K562 (cell line): ENCODE results near the gene HIVEP1. TPM values are rescaled to one million over a fixed set of nuclear protein-coding genes. Genes with fewer than 3 reads are reported as not detected.
A peak's percentile ranks its signal among the peaks of the same experiment; 100 is the strongest.

Source experiments
- ATAC-seq: fragments of 200-7000 bp; cut with Tn5 transposase; 3 replicates; pipeline ENCODE4 v1.9.1; 2020; ENCODE audit warnings: moderate library complexity
- BruUV-seq: library from RNA; stranded (reverse); fragments of 400-500 nt; replicated peaks from 2 replicates; lab custom pipeline; 2021; lab: Mats Ljungman, UMichigan
- CTCF ChIA-PET: fragments of 300-600 bp; formaldehyde crosslinking; extraction: SDS; loops from one replicate; lab custom pipeline; 2021; ENCODE audit warnings: low intra/inter-chr PET ratio; lab: Yijun Ruan, JAX
- POLR2A ChIA-PET: fragments of 300-600, 350-650 bp; sonication (Branson Sonifier 250); formaldehyde crosslinking; extraction: SDS; loops from one replicate; lab custom pipeline; 2021; ENCODE audit warnings: antibody characterized with exemption, inconsistent platforms; lab: Yijun Ruan, JAX
- DNase-seq, 4 experiments: peaks; one replicate each; pipeline versions ENCODE4 v3.0.0 to v3.0.0-alpha.2; 2011 to 2018; ENCODE audit warnings: low spot score in 3 of 4, mixed read lengths in 3 of 4; ENCODE audit errors: extremely low read depth in 1 of 4
- FAIRE-seq: peaks from 2 replicates; lab custom pipeline; 2011; peaks lifted over from hg19 to GRCh38; lab: Jason Lieb, UNC
- H2AFZ ChIP-seq: 2 replicates; pipeline ENCODE4 v1.6.0; 2011; ENCODE audit warnings: low read depth, low read length, control low read depth, inconsistent platforms
- H3K27ac ChIP-seq: fragments of 200-600 bp; 3 replicates; pipeline ENCODE4 v1.8.0; 2011; ENCODE audit warnings: low read depth, mild to moderate bottlenecking, control low read depth, inconsistent platforms, low read length, moderate library complexity, mixed read lengths; ENCODE audit errors: extremely low read depth
- H3K27me3 ChIP-seq, 2 experiments: fragments of 300-600 bp in 1 of 2; 2 replicates in 1 of 2; 3 replicates in 1 of 2; pipeline versions ENCODE4 v1.6.0 to v1.8.0; 2011; ENCODE audit warnings: inconsistent platforms in 2 of 2, low read length in 2 of 2, mild to moderate bottlenecking in 1 of 2, mixed read lengths in 1 of 2, moderate library complexity in 1 of 2; ENCODE audit not compliant: control insufficient read depth in 2 of 2, insufficient read depth in 2 of 2
- H3K36me3 ChIP-seq: fragments of 300-600 bp; 3 replicates; pipeline ENCODE4 v1.8.0; 2011; ENCODE audit warnings: mild to moderate bottlenecking, low read length, inconsistent platforms; ENCODE audit not compliant: control insufficient read depth, insufficient read depth
- H3K4me1 ChIP-seq, 2 experiments: fragments of 200-600 bp in 1 of 2; replicated peaks in 1 of 2; 2 replicates in 1 of 2; 3 replicates in 1 of 2; pipeline versions ENCODE4 v1.5.1 to v1.8.0; 2011; ENCODE audit warnings: inconsistent platforms in 2 of 2, low read length in 2 of 2, mild to moderate bottlenecking in 1 of 2, mixed read lengths in 1 of 2, moderate library complexity in 1 of 2; ENCODE audit not compliant: control insufficient read depth in 2 of 2, insufficient read depth in 2 of 2
- H3K4me2 ChIP-seq: 2 replicates; pipeline ENCODE4 v1.6.1; 2011; ENCODE audit warnings: low read length, control low read depth, inconsistent platforms, mixed read lengths; ENCODE audit not compliant: insufficient read depth
- H3K4me3 ChIP-seq: fragments of 200-600 bp; sonication (generic), shearing (Covaris generic); 2 replicates; pipeline ENCODE4 v1.5.1; 2016; ENCODE audit warnings: control low read depth, inconsistent platforms
- H3K79me2 ChIP-seq: fragments of 200-600 bp; 3 replicates; pipeline ENCODE4 v1.8.0; 2011; ENCODE audit warnings: low read length, inconsistent platforms; ENCODE audit not compliant: control insufficient read depth, insufficient read depth
- H3K9ac ChIP-seq, 2 experiments: 2 replicates each; pipeline versions ENCODE4 v1.6.0 to v1.6.1; 2011; ENCODE audit warnings: low read depth in 2 of 2, low read length in 2 of 2, control low read depth in 1 of 2, inconsistent platforms in 1 of 2, mild to moderate bottlenecking in 1 of 2, mixed read lengths in 1 of 2; ENCODE audit not compliant: insufficient read depth in 1 of 2
- H3K9me1 ChIP-seq: one replicate; pipeline ENCODE4 v1.6.0; 2011; ENCODE audit warnings: inconsistent platforms, mild to moderate bottlenecking, low read length, moderate library complexity; ENCODE audit not compliant: control insufficient read depth, insufficient read depth
- H3K9me3 ChIP-seq: replicated peaks from 2 replicates; pipeline ENCODE4 v1.5.1; 2011; ENCODE audit warnings: low read depth, low read length, inconsistent platforms; ENCODE audit not compliant: control insufficient read depth, insufficient read depth
- H4K20me1 ChIP-seq: replicated peaks from 2 replicates; pipeline ENCODE4 v1.6.1; 2011; ENCODE audit warnings: low read length, inconsistent platforms, mixed read lengths; ENCODE audit not compliant: control insufficient read depth, insufficient read depth
- ATF3 ChIP-seq, 2 experiments: fragments of 450-650 bp in 1 of 2; sonication (generic) in 1 of 2; formaldehyde crosslinking in 1 of 2; IDR thresholded peaks in 1 of 2; conservative IDR thresholded peaks in 1 of 2; 2 replicates each; pipeline versions ENCODE4 v1.6.1 to v1.8.1; 2016 to 2023; ENCODE audit warnings: mild to moderate bottlenecking in 2 of 2, moderate library complexity in 2 of 2, inconsistent platforms in 1 of 2, missing genetic modification reagents in 1 of 2
- CC2D1A ChIP-seq: fragments of 450-650 bp; IDR thresholded peaks from 2 replicates; pipeline ENCODE4 v1.6.1; 2017; ENCODE audit warnings: mild to moderate bottlenecking
- DDX20 ChIP-seq: fragments of 450-650 bp; IDR thresholded peaks from 2 replicates; pipeline ENCODE4 v1.6.1; 2016; ENCODE audit warnings: missing genetic modification characterization, low read depth, mild to moderate bottlenecking, missing compliant biosample characterization, moderate library complexity
- ELF2 ChIP-seq: fragments of 250-450 bp; sonication (Bioruptor Pico); IDR thresholded peaks from 2 replicates; pipeline ENCODE4 v1.5.0; 2021; ENCODE audit warnings: mild to moderate bottlenecking
- EP400 ChIP-seq: fragments of 450-650 bp; IDR thresholded peaks from 2 replicates; pipeline ENCODE4 v1.6.1; 2017; ENCODE audit warnings: antibody characterized with exemption, mild to moderate bottlenecking, moderate library complexity
- MITF ChIP-seq: IDR thresholded peaks from 2 replicates; pipeline ENCODE4 v1.6.1; 2014; ENCODE audit warnings: antibody characterized with exemption
- MYBL2 ChIP-seq, 2 experiments: fragments of 450-650 bp in 1 of 2; sonication (generic) in 1 of 2; formaldehyde crosslinking in 1 of 2; IDR thresholded peaks; 2 replicates each; pipeline versions ENCODE4 v1.6.1 to v1.8.1; 2017 to 2022; ENCODE audit warnings: borderline replicate concordance in 1 of 2, inconsistent platforms in 1 of 2, low read depth in 1 of 2, mild to moderate bottlenecking in 1 of 2, missing genetic modification reagents in 1 of 2, moderate library complexity in 1 of 2
- NR2C2 ChIP-seq, 2 experiments: fragments of 200-800 bp in 1 of 2; sonication (Bioruptor generic) in 1 of 2; sonication (generic) in 1 of 2; formaldehyde crosslinking in 1 of 2; IDR thresholded peaks; 2 replicates each; pipeline versions ENCODE4 v1.6.1 to v1.8.0; 2016 to 2022; ENCODE audit warnings: mild to moderate bottlenecking in 1 of 2, missing compliant biosample characterization in 1 of 2, missing genetic modification characterization in 1 of 2, missing genetic modification reagents in 1 of 2
- NR3C1 ChIP-seq: sonication (generic); formaldehyde crosslinking; IDR thresholded peaks from 2 replicates; pipeline ENCODE4 v1.8.1; 2022; ENCODE audit warnings: missing genetic modification reagents
- PHTF2 ChIP-seq: fragments of 250-450 bp; sonication (Bioruptor Pico); IDR thresholded peaks from 2 replicates; pipeline ENCODE4 v1.5.0; 2021; ENCODE audit warnings: mild to moderate bottlenecking
- PKNOX1 ChIP-seq: fragments of 450-650 bp; IDR thresholded peaks from 2 replicates; pipeline ENCODE4 v1.6.1; 2016
- PPARD ChIP-seq: fragments of 250-450 bp; sonication (Bioruptor Pico); IDR thresholded peaks from 2 replicates; pipeline ENCODE4 v1.8.0; 2022; ENCODE audit warnings: inconsistent platforms, mild to moderate bottlenecking, moderate library complexity
- THAP7 ChIP-seq: fragments of 250-450 bp; sonication (Bioruptor Pico); IDR thresholded peaks from 2 replicates; pipeline ENCODE4 v1.5.0; 2021
- ZKSCAN8 ChIP-seq: fragments of 200-800 bp; sonication (Bioruptor generic); IDR thresholded peaks from 2 replicates; pipeline ENCODE4 v1.6.1; 2016; ENCODE audit warnings: missing genetic modification characterization, missing compliant biosample characterization
- ZNF644 ChIP-seq: fragments of 200-800 bp; sonication (Bioruptor generic); IDR thresholded peaks from 2 replicates; pipeline ENCODE4 v1.6.1; 2016; ENCODE audit warnings: low read depth, missing genetic modification characterization, missing compliant biosample characterization
- WGBS: fragments of 100-300 bp; shearing (Covaris generic); methylation state at CpG from one replicate; pipeline ENCODE4 v1.1.6; 2016; ENCODE audit warnings: low coverage, mixed read lengths; ENCODE audit not compliant: insufficient coverage; ENCODE audit errors: missing lambda C conversion rate; 5-methylcytosine and 5-hydroxymethylcytosine counted together
- in situ Hi-C: fragments of 300-500 bp; cut with MboI; formaldehyde crosslinking; loops from 4 replicates; pipeline ENCODE4 v1.15.0; 2018; ENCODE audit warnings: inconsistent platforms, mixed read lengths
- intact Hi-C: fragments of 100-400 bp; cut with micrococcal nuclease; formaldehyde crosslinking; loops from 2 replicates; pipeline ENCODE4 v1.14.2; 2022
- polyA plus RNA-seq, 8 experiments: library from polyadenylated mRNA; depleted of rRNA in 4 of 8; stranded (reverse) in 5 of 8; unstranded in 3 of 8; fragments of >200 nt; fragmentation: Nextera tagmentation in 2 of 8; fragmentation: Illumina TruSeq in 1 of 8; extraction: Ambion mirVana in 2 of 8; extraction: Trizol in 1 of 8; gene quantifications; 2 replicates each; pipeline versions ENCODE4 v1.2.1 to v1.2.3, GENCODE V29; 2011 to 2014; ENCODE audit warnings: inconsistent platforms in 1 of 8, missing spikeins in 1 of 8
- total RNA-seq, 7 experiments: library from RNA; depleted of rRNA in 6 of 7; stranded (reverse); fragments of >200 nt in 6 of 7; fragmentation: Illumina TruSeq in 2 of 7; extraction: Trizol in 2 of 7; gene quantifications; 2 replicates each; pipeline versions ENCODE4 v1.2.1 to v1.2.3, GENCODE V29; 2011 to 2021; ENCODE audit warnings: low replicate concordance in 1 of 7

The HIVEP1 gene
- total and polyA plus RNA-seq, 9 of the 15 experiments (the other 6 are each of a cell fraction or from before 2014, with no cell fraction given) = 6.0 to 33.3 (median 21.7) TPM

GRCh38 chr6:11978169-11978987 is 33.7 kb upstream of the HIVEP1 start:
- DNase-seq (peak in 2 of 4 experiments; percentile 55 to 72), FAIRE-seq (no peak), ATAC-seq (peak; percentile 78)
- no peaks in the 10 kb centered on the region for H3K9me1 ChIP-seq
- H3K36me3 ChIP-seq = no peaks in the 10 kb centered on the region
- H3K9ac ChIP-seq = peak overlapping the region in 1 of 2 experiments; percentile 39; a peak in 2 of 4 replicates
- POLR2A ChIA-PET = interaction anchor here (0.6 kb wide), 1 partner anchor 82 kb away, joined by 3 read pairs; no protein-coding TSS in a partner anchor
- no peaks in the 10 kb centered on the region for H3K27me3 ChIP-seq
- H3K79me2 ChIP-seq = no peaks in the 10 kb centered on the region
- H2AFZ ChIP-seq = peak overlapping the region; percentile 92
- peaks cover 4 to 22% of the 10 kb centered on the region in 2 experiments; a peak in 4 of 5 replicates for H3K4me1 ChIP-seq
- no TSS peak for BruUV-seq
- CTCF ChIA-PET = no interaction called here
- peak overlapping the region; percentile 44; the same call in 1 of the 2 replicates for H3K4me2 ChIP-seq
- in situ Hi-C loops (no loop called here), intact Hi-C loops (loop anchor here (2.0 to 5.0 kb wide), 2 partner anchors 32 to 46 kb away; no protein-coding TSS in a partner anchor)
- no peaks in the 10 kb centered on the region for H4K20me1 ChIP-seq
- WGBS = 5% methylated on average over 1 of the region's 1 CpG
- peak overlapping the region; percentile 78 for H3K27ac ChIP-seq
- no peak overlapping the region for H3K4me3 ChIP-seq
- H3K9me3 ChIP-seq = peaks cover 3% of the 10 kb centered on the region; the same call in 1 of the 2 replicates
- TF ChIP-seq EP400 (peak; percentile 43), ELF2 (CRISPR knock-in tag) (0 out of 2 replicates have a peak, but pooled peaks have one; percentile 26), MITF (0 out of 2 replicates have a peak, but pooled peaks have one; percentile 24), PHTF2 (no peak), PPARD (CRISPR knock-in tag) (no peak), THAP7 (CRISPR knock-in tag) (no peak), NR3C1 (CRISPR knock-in tag) (no peak), ZKSCAN8 (0 out of 2 replicates have a peak, but pooled peaks have one; percentile 31), PKNOX1 (peak; percentile 97), DDX20 (tag) (0 out of 2 replicates have a peak, but pooled peaks have one; percentile 46), ZNF644 (0 out of 2 replicates have a peak, but pooled peaks have one; percentile 56), NR2C2 (CRISPR knock-in tag; IDR thresholded peaks at IDR 0.05) (no peak), NR2C2 (tag; IDR thresholded peaks at IDR 0.05) (peak; percentile 94), CC2D1A (peak; percentile 63; the same call in 1 of the 2 replicates), MYBL2 (IDR thresholded peaks at IDR 0.05; ENCODE audit: low read depth) (peak; percentile 56; the same call in 1 of the 2 replicates), MYBL2 (CRISPR knock-in tag; IDR thresholded peaks at IDR 0.05; ENCODE audit: borderline replicate concordance) (no peak), ATF3 (IDR thresholded peaks at IDR 0.05) (peak; percentile 59; the same call in 1 of the 2 replicates), ATF3 (CRISPR knock-in tag; conservative IDR thresholded peaks at IDR 0.05) (no peak)
